ENCODE measurements around the gene TRMT61A.

Gene TRMT61A

DNA sequence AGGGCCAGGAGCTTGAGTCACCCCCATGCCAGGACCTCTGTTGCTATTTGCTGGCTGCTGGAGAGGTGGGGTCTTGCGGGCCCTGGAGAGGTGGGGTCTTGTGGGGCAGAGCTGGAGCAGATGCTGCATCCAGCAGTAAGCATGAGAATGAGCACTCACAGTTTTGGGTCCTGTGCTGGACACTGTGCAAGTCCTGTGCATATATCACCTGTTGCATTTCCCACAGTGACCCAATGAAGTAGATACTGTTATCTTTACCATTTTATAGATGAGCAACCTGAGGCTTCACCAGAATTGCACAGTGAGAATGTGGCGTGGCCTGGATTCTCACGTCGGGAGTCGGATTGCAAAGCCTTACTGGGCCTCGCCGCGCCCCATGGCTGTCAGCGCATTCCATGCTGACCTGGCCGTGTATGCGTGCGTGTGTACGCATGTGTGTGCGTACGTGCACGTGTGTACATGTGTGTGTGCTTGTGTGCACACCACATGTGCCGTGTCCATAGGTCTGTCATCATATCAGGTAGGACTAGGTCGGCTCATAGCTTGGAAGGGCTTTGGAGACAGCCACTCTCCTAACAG is 45.8 kb downstream of the TRMT61A start:
- peaks cover 7% of the 10 kb centered on the region; the same call in 1 of the 2 replicates for H3K79me2 ChIP-seq (ENCODE audit: insufficient read depth, low read length)
- no peak overlapping the region for H2AFZ ChIP-seq (ENCODE audit: low read depth, low read length, severe bottlenecking)
- H4K20me1 ChIP-seq (ENCODE audit: low read depth, low read length) = no peaks in the 10 kb centered on the region
- H3K9ac ChIP-seq (ENCODE audit: low read length) = no peak overlapping the region
- no peaks in the 10 kb centered on the region for H3K9me3 ChIP-seq (ENCODE audit: insufficient read depth, low read length)
- no peaks in the 10 kb centered on the region for H3K27me3 ChIP-seq (ENCODE audit: low read length)
- no peak overlapping the region for H3K4me3 ChIP-seq (ENCODE audit: insufficient read depth, low read length, poor library complexity, severe bottlenecking)
- no peak overlapping the region for H3K27ac ChIP-seq (ENCODE audit: low read depth, low read length)
- no peak overlapping the region for H3K4me2 ChIP-seq (ENCODE audit: low read depth, low read length, poor library complexity, severe bottlenecking)
- no peaks in the 10 kb centered on the region; the same call in 1 of the 2 replicates for H3K36me3 ChIP-seq (ENCODE audit: low read length)
- no peaks in the 10 kb centered on the region for H3K9me2 ChIP-seq (replicated peaks; ENCODE audit: insufficient read depth, low read length)
- no peak for TF ChIP-seq EZH2phosphoT487 (conservative IDR thresholded peaks at IDR 0.05; ENCODE audit: low read length)
- TF ChIP-seq, protein P1, sequence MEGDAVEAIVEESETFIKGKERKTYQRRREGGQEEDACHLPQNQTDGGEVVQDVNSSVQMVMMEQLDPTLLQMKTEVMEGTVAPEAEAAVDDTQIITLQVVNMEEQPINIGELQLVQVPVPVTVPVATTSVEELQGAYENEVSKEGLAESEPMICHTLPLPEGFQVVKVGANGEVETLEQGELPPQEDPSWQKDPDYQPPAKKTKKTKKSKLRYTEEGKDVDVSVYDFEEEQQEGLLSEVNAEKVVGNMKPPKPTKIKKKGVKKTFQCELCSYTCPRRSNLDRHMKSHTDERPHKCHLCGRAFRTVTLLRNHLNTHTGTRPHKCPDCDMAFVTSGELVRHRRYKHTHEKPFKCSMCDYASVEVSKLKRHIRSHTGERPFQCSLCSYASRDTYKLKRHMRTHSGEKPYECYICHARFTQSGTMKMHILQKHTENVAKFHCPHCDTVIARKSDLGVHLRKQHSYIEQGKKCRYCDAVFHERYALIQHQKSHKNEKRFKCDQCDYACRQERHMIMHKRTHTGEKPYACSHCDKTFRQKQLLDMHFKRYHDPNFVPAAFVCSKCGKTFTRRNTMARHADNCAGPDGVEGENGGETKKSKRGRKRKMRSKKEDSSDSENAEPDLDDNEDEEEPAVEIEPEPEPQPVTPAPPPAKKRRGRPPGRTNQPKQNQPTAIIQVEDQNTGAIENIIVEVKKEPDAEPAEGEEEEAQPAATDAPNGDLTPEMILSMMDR (IDR thresholded peaks at IDR 0.05; ENCODE audit: insufficient read depth, low read length, poor library complexity, severe bottlenecking) = no peak
- 0 out of 2 replicates have a peak, but pooled peaks cover 5% of the 10 kb centered on the region for H3F3A ChIP-seq (ENCODE audit: insufficient read depth)

DNA sequence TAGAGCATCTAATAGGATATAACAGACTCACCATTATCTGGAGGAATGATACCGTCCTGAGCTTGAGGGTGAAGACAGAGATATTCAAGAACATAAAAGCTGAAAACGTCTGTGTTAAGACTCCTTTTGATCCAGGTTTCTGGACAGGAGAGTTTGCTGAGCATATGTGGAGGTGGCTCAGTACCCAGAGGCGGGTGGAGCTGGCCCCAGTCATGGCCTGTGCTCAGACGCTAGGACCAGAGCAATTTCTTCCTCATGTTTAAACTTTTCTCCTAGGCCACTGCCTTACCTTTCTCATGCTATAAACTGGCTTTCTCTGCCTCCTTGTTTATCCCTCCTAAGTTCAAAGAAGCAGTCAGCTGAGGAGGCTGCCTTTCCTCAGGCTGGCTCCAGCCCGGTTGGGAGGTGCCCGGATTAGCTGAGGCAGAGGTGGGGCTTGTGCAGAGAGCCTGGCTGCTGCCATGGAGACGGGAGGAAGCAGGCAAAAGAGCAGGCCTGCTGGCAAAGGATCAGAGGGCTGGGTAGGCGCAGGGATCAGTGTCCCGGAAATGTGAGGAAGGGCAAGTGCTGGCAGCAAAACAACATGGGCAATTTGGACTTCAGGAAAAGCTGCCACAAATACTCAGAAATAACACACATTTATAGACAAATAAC is 47.5 kb downstream of the TRMT61A start:
- H2AFZ ChIP-seq (ENCODE audit: low read depth, low read length, severe bottlenecking) = no peak overlapping the region
- no peak overlapping the region for H3K27ac ChIP-seq (ENCODE audit: low read depth, low read length)
- H3F3A ChIP-seq (ENCODE audit: insufficient read depth) = 0 out of 2 replicates have a peak, but pooled peaks cover 5% of the 10 kb centered on the region
- no peak for TF ChIP-seq EZH2phosphoT487 (conservative IDR thresholded peaks at IDR 0.05; ENCODE audit: low read length)
- TF ChIP-seq, protein P1 (IDR thresholded peaks at IDR 0.05; ENCODE audit: insufficient read depth, low read length, poor library complexity, severe bottlenecking) = no peak
- H4K20me1 ChIP-seq (ENCODE audit: low read depth, low read length) = no peaks in the 10 kb centered on the region
- no peak overlapping the region for H3K9ac ChIP-seq (ENCODE audit: low read length)
- H3K4me2 ChIP-seq (ENCODE audit: low read depth, low read length, poor library complexity, severe bottlenecking) = no peak overlapping the region
- H3K9me3 ChIP-seq (ENCODE audit: insufficient read depth, low read length) = no peaks in the 10 kb centered on the region
- no peaks in the 10 kb centered on the region for H3K27me3 ChIP-seq (ENCODE audit: low read length)
- no peak overlapping the region for H3K4me3 ChIP-seq (ENCODE audit: insufficient read depth, low read length, poor library complexity, severe bottlenecking)
- H3K9me2 ChIP-seq (replicated peaks; ENCODE audit: insufficient read depth, low read length) = no peaks in the 10 kb centered on the region
- H3K36me3 ChIP-seq (ENCODE audit: low read length) = no peaks in the 10 kb centered on the region; the same call in 1 of the 2 replicates
- no peaks in the 10 kb centered on the region for H3K79me2 ChIP-seq (ENCODE audit: insufficient read depth, low read length)

- no peaks in the 10 kb centered on the region for H4K20me1 ChIP-seq (ENCODE audit: low read depth, low read length)
- H3F3A ChIP-seq (ENCODE audit: insufficient read depth) = no peaks in the 10 kb centered on the region
- H3K4me2 ChIP-seq (ENCODE audit: low read depth, low read length, poor library complexity, severe bottlenecking) = no peak overlapping the region
- no peak overlapping the region for H3K4me3 ChIP-seq (ENCODE audit: insufficient read depth, low read length, poor library complexity, severe bottlenecking)
- no peaks in the 10 kb centered on the region for H3K9me3 ChIP-seq (ENCODE audit: insufficient read depth, low read length)
- H2AFZ ChIP-seq (ENCODE audit: low read depth, low read length, severe bottlenecking) = no peak overlapping the region
- TF ChIP-seq EZH2phosphoT487 (conservative IDR thresholded peaks at IDR 0.05; ENCODE audit: low read length) = no peak
- TF ChIP-seq, protein P1 (IDR thresholded peaks at IDR 0.05; ENCODE audit: insufficient read depth, low read length, poor library complexity, severe bottlenecking) = no peak
- no peaks in the 10 kb centered on the region for H3K27me3 ChIP-seq (ENCODE audit: low read length)
- H3K27ac ChIP-seq (ENCODE audit: low read depth, low read length) = no peak overlapping the region
- no peak overlapping the region for H3K9ac ChIP-seq (ENCODE audit: low read length)
- no peaks in the 10 kb centered on the region for H3K79me2 ChIP-seq (ENCODE audit: insufficient read depth, low read length)
- no peaks in the 10 kb centered on the region for H3K36me3 ChIP-seq (ENCODE audit: low read length)
- H3K9me2 ChIP-seq (replicated peaks; ENCODE audit: insufficient read depth, low read length) = no peaks in the 10 kb centered on the region
Measured at GRCh38 chr14:103578401-103579075, 49.5 kb downstream of the TRMT61A start.

Measured in SU-DHL-6 (cell line).